ENCODE results near the gene SRP14.
"Not testable (repeated sequence)": the region's sequence is repeated elsewhere in the genome, so short reads cannot be mapped to it uniquely, and the experiment has no call there.

SRP14 gene

GRCh38 chr15:40048926-40049475, 10.0 kb upstream of the SRP14 start:
- no peak for DNase-seq

- peak; percentile 34 for DNase-seq
These were observed 9.3 kb upstream of the SRP14 start for GRCh38 chr15:40048211-40048792.

GRCh38 chr15:40047415-40048210, 8.6 kb upstream of the SRP14 start:
- peak; percentile 60 for DNase-seq

GRCh38 chr15:40046721-40047414, 7.9 kb upstream of the SRP14 start:
- no peak for DNase-seq

GRCh38 chr15:40045572-40046217, 6.7 kb upstream of the SRP14 start:
- no peak for DNase-seq

- DNase-seq: peak; percentile 84
These were observed 6.0 kb upstream of the SRP14 start for GRCh38 chr15:40044717-40045571.

GRCh38 chr15:40043927-40044716, 5.1 kb upstream of the SRP14 start:
- no peak for DNase-seq

- no peak for DNase-seq
These were observed 3.9 kb upstream of the SRP14 start for GRCh38 chr15:40042791-40043320.

- no peak for DNase-seq
These were observed 1.8 kb upstream of the SRP14 start for GRCh38 chr15:40040770-40041169.

GRCh38 chr15:40040293-40040635, 1.3 kb upstream of the SRP14 start:
- no peak for DNase-seq

- DNase-seq: no peak
These were observed 725 bp downstream of the SRP14 start for GRCh38 chr15:40038275-40038637.

GRCh38 chr15:40037721-40038120, 1.3 kb downstream of the SRP14 start:
- DNase-seq: no peak

- DNase-seq: not testable (repeated sequence)
These were observed 3.8 kb downstream of the SRP14 start for GRCh38 chr15:40035182-40035581.

- no peak for DNase-seq
These were observed 4.6 kb downstream of the SRP14 start for GRCh38 chr15:40034186-40034946.

GRCh38 chr15:40032125-40032839, 6.7 kb downstream of the SRP14 start:
- no peak for DNase-seq

- no peak for DNase-seq
These were observed 7.7 kb downstream of the SRP14 start for GRCh38 chr15:40031300-40031699.

- no peak for DNase-seq
These were observed 8.7 kb downstream of the SRP14 start for GRCh38 chr15:40029979-40030893.

GRCh38 chr15:40028853-40029252, 10.1 kb downstream of the SRP14 start:
- DNase-seq: no peak

- DNase-seq: no peak
These were observed 10.8 kb downstream of the SRP14 start for GRCh38 chr15:40028193-40028592.
